GM20431 (cell line): ENCODE measurements around the gene ADISSP.

ENCODE experiments used
- in situ Hi-C: fragments of 300-500 bp; cut with MseI, MboI; formaldehyde crosslinking; loops from one replicate; pipeline ENCODE4 v1.15.0; 2020; ENCODE audit warnings: low sequenced_read_pairs; ENCODE audit not compliant: unreplicated experiment

Gene ADISSP

GRCh38 chr20:3740615-3741301, 26.8 kb downstream of the ADISSP start:
- in situ Hi-C loops, result no loop called here

GRCh38 chr20:3739926-3740451, 27.6 kb downstream of the ADISSP start:
- in situ Hi-C loops, result no loop called here

- in situ Hi-C loops, result no loop called here
Observed at GRCh38 chr20:3739054-3739925, 28.3 kb downstream of the ADISSP start.

- in situ Hi-C loops, result no loop called here
Observed at GRCh38 chr20:3738111-3739053, 29.2 kb downstream of the ADISSP start.

GRCh38 chr20:3735768-3736167, 31.8 kb downstream of the ADISSP start:
- in situ Hi-C loops, result no loop called here

GRCh38 chr20:3734111-3734843, 33.3 kb downstream of the ADISSP start:
- in situ Hi-C loops, result no loop called here

GRCh38 chr20:3733119-3733995, 34.2 kb downstream of the ADISSP start:
- in situ Hi-C loops, result no loop called here

GRCh38 chr20:3732327-3733118, 35.0 kb downstream of the ADISSP start, which contains the start of gene HSPA12B:
Gene HSPA12B (plus strand): TSS chr20:3732685. CDS start chr20:3738675, 5,990 bp downstream.
- in situ Hi-C loops, result no loop called here

GRCh38 chr20:3731944-3732326, 35.6 kb downstream of the ADISSP start:
- in situ Hi-C loops, result no loop called here

- in situ Hi-C loops, result no loop called here
Observed at GRCh38 chr20:3730803-3731672, 36.5 kb downstream of the ADISSP start.

GRCh38 chr20:3729811-3730540, 37.6 kb downstream of the ADISSP start:
- in situ Hi-C loops, result no loop called here

- in situ Hi-C loops, result no loop called here
Observed at GRCh38 chr20:3729378-3729777, 38.2 kb downstream of the ADISSP start.

- in situ Hi-C loops, result no loop called here
Observed at GRCh38 chr20:3728876-3729275, 38.7 kb downstream of the ADISSP start.

- in situ Hi-C loops, result no loop called here
Observed at GRCh38 chr20:3728354-3728753, 39.2 kb downstream of the ADISSP start.

- in situ Hi-C loops, result no loop called here
Observed at GRCh38 chr20:3727401-3728021, 40.0 kb downstream of the ADISSP start.

GRCh38 chr20:3724356-3724755, 43.2 kb downstream of the ADISSP start:
- in situ Hi-C loops, result no loop called here
